DMS53 (cell line): Measurements from ENCODE around the gene ELMOD2.

Experiments used
- DNase-seq: peaks from one replicate; lab custom pipeline; 2025; lab: John Stamatoyannopoulos, UW

Gene ELMOD2

GRCh38 chr4:140581078-140581477, 57.1 kb downstream of the ELMOD2 start:
- no peak for DNase-seq

DNA sequence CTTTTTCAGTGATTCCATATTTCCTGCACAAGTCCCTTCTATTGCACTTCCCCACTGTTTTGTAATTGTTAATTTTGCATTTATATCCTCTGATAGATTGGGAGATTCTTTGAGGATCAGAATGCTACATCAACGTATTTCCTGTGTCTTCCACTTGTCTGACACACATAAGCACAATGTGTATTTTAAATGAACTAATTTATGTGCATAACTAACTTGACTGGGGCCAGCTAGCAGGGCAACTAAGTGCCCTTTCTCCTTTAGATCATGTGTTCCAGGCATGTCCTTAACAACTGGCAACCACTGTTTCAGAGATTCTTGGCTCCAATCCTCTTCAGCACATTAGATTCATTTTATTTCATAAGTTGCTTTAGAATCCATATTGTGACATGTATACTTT, 60.5 kb downstream of the ELMOD2 start:
- no peak for DNase-seq

- peak; percentile 92 for DNase-seq
These were observed 71.1 kb downstream of the ELMOD2 start for GRCh38 chr4:140595065-140595464.

- no peak for DNase-seq
These were observed 76.4 kb downstream of the ELMOD2 start for GRCh38 chr4:140600408-140600807.

- DNase-seq, result no peak
These were observed 78.7 kb downstream of the ELMOD2 start for GRCh38 chr4:140602714-140603113.

DNA sequence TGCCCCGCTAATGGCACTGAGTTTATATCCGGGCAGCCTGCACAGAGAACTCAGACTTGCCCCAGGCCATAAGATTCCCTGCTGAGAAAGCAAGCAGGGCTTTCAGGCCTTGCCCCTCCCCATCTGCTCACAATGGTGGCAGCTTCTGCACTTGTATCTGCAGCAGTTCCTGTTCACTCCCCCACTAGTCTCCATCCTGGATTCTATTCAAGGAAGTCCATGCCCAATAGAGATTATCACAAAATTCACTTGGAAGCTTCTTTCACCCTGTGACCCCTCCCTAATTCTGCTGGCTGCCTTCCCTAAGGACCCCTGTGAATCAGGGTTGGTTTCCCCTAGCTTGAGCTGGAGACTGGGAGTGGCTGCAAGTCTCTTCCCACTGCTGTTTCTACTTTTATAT, 79.3 kb downstream of the ELMOD2 start:
- no peak for DNase-seq
